ENCODE measurements around the gene CXorf65. TPM values are rescaled to one million over a fixed set of nuclear protein-coding genes. Genes with fewer than 3 reads are reported as not detected.
A peak's percentile ranks its signal among the peaks of the same experiment; 100 is the strongest.

Gene CXorf65
- total RNA-seq, 1 donor from 2014 or later, result not detected

GRCh38 chrX:71100581-71101505, 5.7 kb downstream of the CXorf65 start:
- TF ChIP-seq CTCF (IDR thresholded peaks at IDR 0.05; ENCODE audit: unreplicated experiment), result no peak
- no peak overlapping the region for H3K4me3 Mint-ChIP-seq (ENCODE audit: low read depth)
- no peak for DNase-seq (ENCODE audit: low spot score, unreplicated experiment)
- H3K9me3 Mint-ChIP-seq (ENCODE audit: low read depth), result peaks cover 1% of the 10 kb centered on the region
- H3K27ac Mint-ChIP-seq, result no peak overlapping the region
- no peaks in the 10 kb centered on the region for H3K27me3 Mint-ChIP-seq
- peaks cover 34% of the 10 kb centered on the region for H3K4me1 Mint-ChIP-seq (ENCODE audit: low read depth)
- H3K36me3 Mint-ChIP-seq (ENCODE audit: insufficient read depth), result peaks cover 4% of the 10 kb centered on the region

DNA sequence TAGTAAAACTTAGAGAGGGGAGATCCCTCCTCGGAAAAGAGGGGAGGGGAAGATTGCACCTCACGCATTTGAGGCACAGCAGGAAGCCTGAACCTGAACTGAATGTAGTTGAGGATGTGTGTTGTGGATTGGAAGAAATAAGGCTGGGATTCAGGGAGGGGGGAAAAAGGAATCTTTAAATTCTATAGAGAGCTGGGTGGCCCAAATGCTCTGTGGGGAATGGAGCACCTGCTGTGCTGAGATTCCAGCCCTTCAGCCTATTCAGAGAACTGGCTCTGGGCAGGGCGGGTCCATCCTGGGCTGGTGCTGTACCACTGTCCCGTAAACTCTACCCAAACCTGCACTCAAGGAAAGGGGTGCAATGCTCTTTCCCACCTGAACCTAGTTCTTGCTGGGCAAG, 6.8 kb downstream of the CXorf65 start:
- DNase-seq (ENCODE audit: low spot score, unreplicated experiment), result no peak
- Mint-ChIP-seq H3K27ac (no peak overlapping the region), H3K27me3 (no peaks in the 10 kb centered on the region), H3K4me1 (ENCODE audit: low read depth) (peaks cover 36% of the 10 kb centered on the region), H3K36me3 (ENCODE audit: insufficient read depth) (peaks cover 4% of the 10 kb centered on the region), H3K4me3 (ENCODE audit: low read depth) (peak overlapping the region; percentile 35), H3K9me3 (ENCODE audit: low read depth) (peaks cover 3% of the 10 kb centered on the region)
- no peak for TF ChIP-seq CTCF (IDR thresholded peaks at IDR 0.05; ENCODE audit: unreplicated experiment)

- DNase-seq (ENCODE audit: low spot score, unreplicated experiment), result no peak
- peaks cover 3% of the 10 kb centered on the region for H3K9me3 Mint-ChIP-seq (ENCODE audit: low read depth)
- no peak overlapping the region for H3K4me3 Mint-ChIP-seq (ENCODE audit: low read depth)
- no peaks in the 10 kb centered on the region for H3K27me3 Mint-ChIP-seq
- H3K36me3 Mint-ChIP-seq (ENCODE audit: insufficient read depth), result peaks cover 4% of the 10 kb centered on the region
- no peak overlapping the region for H3K27ac Mint-ChIP-seq
- no peak for TF ChIP-seq CTCF (IDR thresholded peaks at IDR 0.05; ENCODE audit: unreplicated experiment)
- peaks cover 29% of the 10 kb centered on the region for H3K4me1 Mint-ChIP-seq (ENCODE audit: low read depth)
These were observed 7.5 kb downstream of the CXorf65 start for GRCh38 chrX:71098951-71099506.

- H3K4me3 Mint-ChIP-seq (ENCODE audit: low read depth), result no peak overlapping the region
- no peaks in the 10 kb centered on the region for H3K27me3 Mint-ChIP-seq
- peaks cover 25% of the 10 kb centered on the region for H3K4me1 Mint-ChIP-seq (ENCODE audit: low read depth)
- no peak overlapping the region for H3K27ac Mint-ChIP-seq
- peaks cover 3% of the 10 kb centered on the region for H3K9me3 Mint-ChIP-seq (ENCODE audit: low read depth)
- no peak for DNase-seq (ENCODE audit: low spot score, unreplicated experiment)
- H3K36me3 Mint-ChIP-seq (ENCODE audit: insufficient read depth), result peaks cover 4% of the 10 kb centered on the region
- TF ChIP-seq CTCF (IDR thresholded peaks at IDR 0.05; ENCODE audit: unreplicated experiment), result peak; percentile 41
These were observed 8.2 kb downstream of the CXorf65 start for GRCh38 chrX:71098302-71098701.

- no peak overlapping the region for H3K27ac Mint-ChIP-seq
- H3K27me3 Mint-ChIP-seq, result no peaks in the 10 kb centered on the region
- no peak for DNase-seq (ENCODE audit: low spot score, unreplicated experiment)
- H3K36me3 Mint-ChIP-seq (ENCODE audit: insufficient read depth), result peaks cover 4% of the 10 kb centered on the region
- peaks cover 18% of the 10 kb centered on the region for H3K4me1 Mint-ChIP-seq (ENCODE audit: low read depth)
- H3K4me3 Mint-ChIP-seq (ENCODE audit: low read depth), result peak overlapping the region; percentile 97
- peaks cover 7% of the 10 kb centered on the region for H3K9me3 Mint-ChIP-seq (ENCODE audit: low read depth)
- no peak for TF ChIP-seq CTCF (IDR thresholded peaks at IDR 0.05; ENCODE audit: unreplicated experiment)
These were observed 9.8 kb downstream of the CXorf65 start for GRCh38 chrX:71096760-71097032.

Measured in progenitor cell of endocrine pancreas (in vitro differentiated cells).